Body of pancreas (tissue), 4 donors: Measurements from ENCODE around the gene CPLX1.

ENCODE experiments used
- POLR2A ChIP-seq, 3 donors: fragments of 450-650 bp; IDR thresholded peaks; one replicate each; pipeline ENCODE4 v1.6.1; 2016; ENCODE audit warnings: antibody characterized with exemption in 3 of 3, mild to moderate bottlenecking in 2 of 3
- TF ChIP-seq, protein P1 (sequence below), 7 experiments: fragments of 450-650 bp in 4 of 7; fragments of 200-600 bp in 3 of 7; sonication (generic) in 3 of 7; IDR thresholded peaks; one replicate each; pipeline ENCODE4 v1.5.1; 2016 to 2019; ENCODE audit warnings: antibody characterized with exemption in 7 of 7

- TF ChIP-seq, protein P1, sequence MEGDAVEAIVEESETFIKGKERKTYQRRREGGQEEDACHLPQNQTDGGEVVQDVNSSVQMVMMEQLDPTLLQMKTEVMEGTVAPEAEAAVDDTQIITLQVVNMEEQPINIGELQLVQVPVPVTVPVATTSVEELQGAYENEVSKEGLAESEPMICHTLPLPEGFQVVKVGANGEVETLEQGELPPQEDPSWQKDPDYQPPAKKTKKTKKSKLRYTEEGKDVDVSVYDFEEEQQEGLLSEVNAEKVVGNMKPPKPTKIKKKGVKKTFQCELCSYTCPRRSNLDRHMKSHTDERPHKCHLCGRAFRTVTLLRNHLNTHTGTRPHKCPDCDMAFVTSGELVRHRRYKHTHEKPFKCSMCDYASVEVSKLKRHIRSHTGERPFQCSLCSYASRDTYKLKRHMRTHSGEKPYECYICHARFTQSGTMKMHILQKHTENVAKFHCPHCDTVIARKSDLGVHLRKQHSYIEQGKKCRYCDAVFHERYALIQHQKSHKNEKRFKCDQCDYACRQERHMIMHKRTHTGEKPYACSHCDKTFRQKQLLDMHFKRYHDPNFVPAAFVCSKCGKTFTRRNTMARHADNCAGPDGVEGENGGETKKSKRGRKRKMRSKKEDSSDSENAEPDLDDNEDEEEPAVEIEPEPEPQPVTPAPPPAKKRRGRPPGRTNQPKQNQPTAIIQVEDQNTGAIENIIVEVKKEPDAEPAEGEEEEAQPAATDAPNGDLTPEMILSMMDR (IDR thresholded peaks at IDR 0.05), result no peak
- no peak for TF ChIP-seq POLR2A (IDR thresholded peaks at IDR 0.05)
Measured at GRCh38 chr4:872241-872981, 46.5 kb upstream of the CPLX1 start.
